GM19193 (cell line): ENCODE data around the gene MITD1.

Experiments
- POLR2A ChIP-seq: IDR thresholded peaks from 4 replicates; pipeline ENCODE4 v1.6.1; 2011; ENCODE audit not compliant: insufficient read depth, insufficient read length; ENCODE audit errors: extremely low read depth

Gene MITD1

DNA sequence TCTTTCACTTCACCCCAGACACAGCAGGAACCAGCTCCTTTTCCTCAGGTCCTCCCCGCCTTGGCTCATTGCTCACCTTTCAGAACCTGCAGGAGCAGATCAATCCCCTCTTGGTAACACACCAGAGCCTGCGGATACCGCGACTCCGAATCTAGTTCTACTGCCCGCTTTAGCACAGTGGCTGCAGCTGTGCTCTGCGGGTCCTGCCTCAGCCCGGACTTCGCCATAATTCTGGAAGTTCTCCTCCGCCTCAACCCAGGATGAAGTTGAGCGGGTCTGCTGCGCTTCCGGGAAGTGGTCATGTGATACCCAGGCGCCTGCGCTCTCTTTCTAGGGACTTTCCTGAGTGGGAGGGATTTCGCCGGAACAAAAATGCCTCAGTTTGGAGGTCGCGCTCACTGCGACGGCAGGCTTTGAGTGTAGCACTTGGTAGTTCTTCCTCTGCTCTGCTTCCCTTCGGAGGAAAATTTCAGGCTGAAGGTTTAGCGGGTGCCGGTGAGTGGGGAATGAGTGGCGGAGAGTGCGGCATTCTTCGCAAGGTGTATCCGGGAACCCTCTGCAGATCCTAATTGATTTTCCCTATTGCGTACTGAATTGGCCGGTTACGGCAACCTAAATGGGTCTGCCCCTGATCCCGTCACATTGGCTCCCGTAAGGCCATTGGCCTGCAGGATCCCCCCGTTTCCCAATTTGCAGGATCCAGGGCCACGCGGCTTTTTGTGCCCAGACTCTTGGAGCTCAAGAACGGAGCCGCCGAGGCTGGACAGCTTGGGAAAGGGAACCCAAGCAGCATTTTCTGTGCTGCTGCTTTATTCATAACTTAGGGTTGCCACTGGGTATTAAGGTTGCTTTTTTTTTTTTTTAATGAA lies at the start of gene MITD1, which contains the start of gene MRPL30:
Gene MITD1, minus strand, starts transcription at position 304 of the 869 bp plus-strand sequence. Its CDS starts 77 bp downstream, at position 227.
Gene MRPL30, plus strand, starts transcription at position 430 of the 869 bp plus-strand sequence. CDS start 5,020 bp downstream, outside the sequence.
- peak; percentile 91 for TF ChIP-seq POLR2A

DNA sequence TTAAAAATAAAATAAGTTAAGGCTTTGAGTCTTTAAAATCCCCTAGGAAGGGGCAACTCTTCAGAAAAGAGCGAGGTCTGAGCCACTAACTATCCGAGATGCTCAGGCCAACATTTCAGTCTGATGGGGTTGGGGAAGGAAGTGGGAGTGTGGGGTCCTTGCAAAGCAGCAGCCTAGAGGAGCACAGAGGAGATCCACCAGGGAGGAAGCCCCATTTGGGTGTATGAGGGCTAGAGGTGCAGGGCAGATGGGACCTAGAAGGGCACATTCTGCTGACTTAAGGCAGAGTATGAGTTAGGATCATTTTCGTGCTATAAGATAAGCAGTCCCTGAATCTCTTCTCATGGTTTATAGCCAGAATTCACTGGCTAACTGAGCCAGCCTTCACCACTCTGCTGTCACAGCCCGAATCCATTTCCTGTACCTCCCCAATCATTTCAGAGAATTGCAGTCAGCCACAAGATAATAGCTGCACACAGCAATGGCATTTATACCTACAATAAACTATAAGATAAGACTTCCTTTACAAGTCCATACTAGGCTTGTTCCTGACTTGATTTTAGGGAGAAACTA lies 37.2 kb upstream of the MITD1 start:
- no peak for TF ChIP-seq POLR2A

DNA sequence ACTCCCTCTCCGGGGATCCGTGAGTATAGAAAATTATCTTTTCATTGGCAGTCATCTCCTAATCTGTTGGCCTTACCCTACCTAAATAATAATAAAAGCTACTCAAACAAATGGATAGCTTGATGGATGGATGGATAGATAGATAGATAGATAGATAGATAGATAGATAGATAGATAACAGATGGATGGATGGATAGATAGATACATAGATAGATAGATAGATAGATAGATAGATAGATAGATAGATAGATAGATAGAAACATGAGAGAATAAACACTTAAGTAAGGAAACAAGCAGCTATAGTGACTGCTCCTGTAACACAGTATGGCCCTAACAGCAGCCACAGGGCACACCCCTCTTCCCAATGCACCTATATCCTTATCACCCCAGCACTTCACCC lies 35.2 kb upstream of the MITD1 start:
- TF ChIP-seq POLR2A: no peak

DNA sequence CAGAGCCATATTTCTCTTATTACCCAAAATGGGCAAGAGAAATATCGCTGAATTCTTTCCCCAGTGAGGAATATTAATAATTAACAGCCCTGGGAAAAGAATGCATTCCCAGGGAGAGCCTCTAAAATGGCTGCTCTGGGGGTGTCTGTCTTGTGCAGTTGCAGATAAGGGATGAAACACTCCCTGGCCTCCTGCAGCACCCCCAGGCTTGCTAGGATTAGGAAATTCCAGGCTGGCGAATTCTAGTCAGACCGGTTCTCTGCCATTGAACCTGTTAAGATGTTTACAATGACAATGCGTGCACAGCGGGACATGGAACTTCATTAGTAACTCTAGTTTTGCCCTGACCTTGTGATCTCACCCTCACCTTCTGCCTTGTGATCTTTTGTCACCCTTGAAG lies 24.6 kb upstream of the MITD1 start:
- TF ChIP-seq POLR2A: no peak

DNA sequence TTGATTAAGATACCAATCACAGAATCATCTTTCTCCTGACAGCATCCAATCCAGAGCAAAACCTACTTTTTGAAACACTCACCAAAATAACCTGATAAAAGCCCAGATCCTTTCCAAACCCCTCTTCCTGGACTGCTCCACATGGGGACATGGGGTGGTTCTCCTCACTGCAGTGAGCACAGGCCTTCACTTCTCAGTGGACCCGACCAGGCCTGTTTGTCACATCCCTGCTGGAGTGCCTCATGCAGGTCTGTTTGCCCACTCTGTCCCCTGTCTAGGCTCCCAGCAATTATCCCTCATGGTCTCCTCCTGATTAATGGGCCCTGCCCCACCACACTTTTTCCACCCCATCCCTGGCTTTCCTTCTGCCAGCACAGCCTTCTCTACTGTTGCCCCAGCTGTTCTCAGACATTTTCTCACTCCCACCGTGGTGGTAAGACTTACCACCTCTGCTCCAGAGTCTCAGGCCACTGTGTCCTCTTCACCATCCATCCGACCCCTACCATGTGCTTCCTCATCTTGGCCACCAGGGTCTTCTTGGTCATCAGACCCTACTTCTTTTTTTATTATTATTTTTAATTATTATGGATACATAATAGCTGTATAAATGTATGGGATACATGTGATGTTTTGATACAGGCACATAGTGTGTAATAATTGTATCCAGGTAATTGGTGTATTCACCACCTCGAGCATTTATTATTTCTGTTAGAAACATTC lies 21.3 kb upstream of the MITD1 start:
- no peak for TF ChIP-seq POLR2A

DNA sequence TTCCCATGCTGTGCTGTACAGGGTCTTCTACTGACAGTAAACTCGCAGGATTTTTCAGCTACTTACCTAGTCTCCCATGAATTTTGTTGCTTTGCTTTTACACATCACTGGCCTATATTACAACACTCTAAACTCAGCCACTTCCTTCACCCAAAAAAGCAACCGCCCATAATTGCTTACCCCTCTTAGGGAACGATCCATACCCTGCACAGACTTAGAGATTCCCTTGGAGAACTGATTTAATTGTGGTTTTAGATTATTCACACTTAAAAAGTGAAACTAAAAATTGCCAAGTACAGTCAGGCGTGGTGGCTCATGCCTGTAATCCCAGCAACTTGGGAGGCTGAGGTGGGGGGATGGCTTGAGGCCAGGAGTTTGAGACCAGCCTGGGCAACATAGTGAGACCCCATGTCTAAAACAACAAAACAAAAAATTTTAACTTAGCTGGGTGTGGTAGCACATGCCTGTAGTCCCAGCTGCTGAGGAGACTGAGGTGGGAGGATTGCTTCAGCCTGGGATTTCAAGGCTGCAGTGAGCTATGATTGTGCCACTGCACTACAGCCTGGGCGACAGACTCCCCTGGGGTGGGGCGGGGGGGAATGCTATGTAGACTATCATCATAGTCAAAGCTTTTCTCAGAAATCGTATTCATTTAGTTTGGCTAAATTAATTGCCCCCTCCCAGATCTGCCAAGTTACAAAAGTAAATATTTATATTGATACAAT lies 19.4 kb upstream of the MITD1 start:
- no peak for TF ChIP-seq POLR2A

DNA sequence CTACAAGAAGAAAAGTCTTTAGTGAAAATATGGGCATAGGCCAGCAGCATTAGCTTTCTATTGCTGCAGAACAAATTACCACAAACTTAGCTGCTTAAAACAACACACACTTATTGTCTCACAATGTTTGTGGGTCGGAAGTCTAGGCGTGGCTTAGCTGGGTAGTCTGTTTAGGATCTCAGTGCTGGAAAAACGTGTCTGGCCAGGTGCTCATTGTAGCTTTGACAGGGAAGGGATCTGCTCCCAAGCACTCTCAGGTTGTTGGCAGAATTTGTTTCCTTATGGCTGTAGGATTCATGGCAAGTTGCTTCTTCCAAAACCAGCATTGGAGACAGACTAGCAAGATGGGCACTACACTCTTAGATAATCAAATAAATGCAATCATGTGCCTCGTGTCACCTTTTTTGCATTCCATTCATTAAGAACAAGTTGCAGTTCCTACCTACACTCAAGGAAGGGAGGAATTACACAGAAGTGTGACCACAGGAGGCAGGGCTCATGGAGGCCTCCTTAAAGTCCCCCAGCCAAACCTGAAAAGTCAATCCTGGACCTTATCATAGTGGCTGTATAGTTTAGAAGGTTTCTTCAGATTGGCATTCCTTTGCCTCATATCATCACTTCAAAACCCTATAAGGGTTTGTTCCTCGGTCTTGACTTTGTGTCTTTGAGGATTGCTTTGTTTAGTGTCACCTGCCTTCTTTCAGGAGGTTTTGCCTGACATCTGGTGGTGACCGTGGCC lies 17.4 kb upstream of the MITD1 start:
- TF ChIP-seq POLR2A: no peak

DNA sequence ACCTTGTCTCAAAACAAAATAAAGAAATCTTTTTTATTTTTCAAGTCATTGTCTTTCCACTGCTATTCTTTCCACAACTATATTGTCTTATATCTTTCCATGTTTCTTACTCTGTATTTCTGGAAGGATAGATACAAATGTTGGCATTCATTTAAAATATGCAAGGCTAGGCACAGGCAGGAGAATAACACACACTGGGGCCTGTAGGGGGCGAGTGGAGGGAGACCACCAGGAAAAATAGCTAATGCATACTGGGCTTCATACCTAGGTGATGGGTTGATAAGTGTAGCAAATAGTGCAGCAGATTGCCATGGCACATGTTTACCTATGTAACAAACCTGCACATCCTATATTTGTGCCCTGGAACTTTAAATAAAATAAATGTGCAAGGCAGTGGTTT lies 9.7 kb upstream of the MITD1 start:
- TF ChIP-seq POLR2A: no peak

DNA sequence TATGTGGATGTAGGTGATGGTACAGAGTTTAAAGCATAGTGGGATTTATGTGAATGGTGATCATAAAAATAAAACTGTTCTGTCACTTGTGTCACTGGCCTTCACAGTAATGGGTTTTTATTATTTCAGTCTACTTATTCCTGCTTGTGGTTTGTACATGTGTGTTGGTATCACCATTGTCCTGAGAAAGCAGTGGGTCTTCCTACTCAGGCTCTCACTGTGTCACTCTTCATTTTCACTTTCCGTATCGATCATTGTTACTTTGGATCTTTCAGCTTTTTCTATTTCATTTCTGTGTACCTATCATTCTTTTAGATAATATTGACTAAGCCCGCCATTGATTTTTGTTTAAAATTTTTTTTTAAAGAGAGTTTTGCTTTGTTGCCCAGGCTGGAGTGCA lies 7.5 kb upstream of the MITD1 start:
- no peak for TF ChIP-seq POLR2A

DNA sequence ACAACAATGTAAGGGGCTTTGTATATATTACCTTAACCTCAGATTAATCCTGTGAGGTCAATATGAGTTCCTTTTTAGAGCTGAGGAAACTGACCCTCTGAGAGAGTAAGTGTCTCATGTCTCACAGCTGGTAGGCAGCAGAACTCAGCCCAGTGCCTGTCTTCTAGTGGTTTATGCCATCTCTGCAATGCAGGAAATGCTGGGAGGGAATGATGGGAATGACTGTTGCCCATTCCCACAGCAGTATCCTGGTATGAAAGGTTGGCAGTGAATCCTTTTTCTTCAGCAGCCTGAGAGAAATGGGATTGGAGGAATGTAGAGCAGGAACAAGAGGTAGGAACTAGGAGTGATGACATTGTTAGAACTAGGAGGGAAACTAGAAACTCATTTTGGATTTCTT lies 6.2 kb upstream of the MITD1 start:
- TF ChIP-seq POLR2A: no peak

DNA sequence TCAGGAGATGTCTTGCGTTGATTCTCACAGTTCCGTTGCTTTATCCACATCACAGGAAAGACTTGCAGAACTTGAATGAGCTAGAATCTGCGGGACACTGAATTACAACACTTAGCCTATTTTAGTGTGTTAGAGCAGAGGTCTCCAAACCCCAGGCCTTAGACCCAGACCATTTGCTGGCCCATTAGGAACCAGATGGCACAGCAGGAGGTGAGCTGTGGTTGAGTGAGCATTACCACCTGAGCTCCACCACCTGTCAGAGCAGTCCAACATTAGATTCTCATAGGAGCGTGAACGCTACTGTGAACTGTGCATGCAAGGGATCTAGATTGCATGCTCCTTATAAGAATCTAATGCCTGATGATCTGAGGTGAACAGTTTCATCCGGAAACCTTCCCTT lies 4.0 kb upstream of the MITD1 start:
- TF ChIP-seq POLR2A: no peak

DNA sequence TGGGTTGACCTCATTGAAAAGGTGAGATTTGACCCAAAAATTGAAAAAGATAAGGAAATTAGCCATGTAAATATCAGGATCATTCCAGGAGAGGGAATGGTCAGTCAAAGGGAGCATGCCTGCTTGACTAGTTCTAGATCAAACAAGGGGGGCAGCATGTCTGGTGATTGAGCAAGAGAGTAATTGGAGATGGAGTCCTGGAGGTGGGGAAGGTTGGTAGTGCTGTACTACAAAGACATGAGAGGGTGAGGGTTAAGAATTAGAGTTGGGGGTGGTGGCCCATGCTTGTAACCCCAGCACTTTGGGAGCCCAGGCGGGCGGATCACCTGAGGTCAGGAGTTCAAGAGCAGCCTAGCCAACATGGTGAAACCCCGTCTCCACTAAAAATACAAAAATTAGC lies 2.2 kb upstream of the MITD1 start:
- TF ChIP-seq POLR2A: no peak

DNA sequence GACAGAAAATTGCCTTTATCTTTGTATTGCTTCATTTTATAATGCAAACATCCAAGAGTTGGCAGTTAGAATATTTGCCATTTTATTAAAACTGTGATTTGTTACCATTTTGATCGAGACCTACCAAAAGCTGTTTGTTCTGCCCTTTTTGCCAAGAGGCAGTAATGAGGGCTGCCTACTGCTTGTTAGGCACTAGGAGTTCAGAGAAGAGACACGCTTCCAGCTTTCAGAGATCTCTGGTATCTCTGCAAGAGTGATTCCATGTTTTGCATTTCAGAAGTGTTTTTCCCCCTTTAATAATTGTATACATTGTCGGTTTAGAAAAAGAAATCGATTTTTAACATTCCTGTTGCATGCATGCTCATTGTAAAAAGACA lies 754 bp upstream of the MITD1 start:
- TF ChIP-seq POLR2A: no peak

DNA sequence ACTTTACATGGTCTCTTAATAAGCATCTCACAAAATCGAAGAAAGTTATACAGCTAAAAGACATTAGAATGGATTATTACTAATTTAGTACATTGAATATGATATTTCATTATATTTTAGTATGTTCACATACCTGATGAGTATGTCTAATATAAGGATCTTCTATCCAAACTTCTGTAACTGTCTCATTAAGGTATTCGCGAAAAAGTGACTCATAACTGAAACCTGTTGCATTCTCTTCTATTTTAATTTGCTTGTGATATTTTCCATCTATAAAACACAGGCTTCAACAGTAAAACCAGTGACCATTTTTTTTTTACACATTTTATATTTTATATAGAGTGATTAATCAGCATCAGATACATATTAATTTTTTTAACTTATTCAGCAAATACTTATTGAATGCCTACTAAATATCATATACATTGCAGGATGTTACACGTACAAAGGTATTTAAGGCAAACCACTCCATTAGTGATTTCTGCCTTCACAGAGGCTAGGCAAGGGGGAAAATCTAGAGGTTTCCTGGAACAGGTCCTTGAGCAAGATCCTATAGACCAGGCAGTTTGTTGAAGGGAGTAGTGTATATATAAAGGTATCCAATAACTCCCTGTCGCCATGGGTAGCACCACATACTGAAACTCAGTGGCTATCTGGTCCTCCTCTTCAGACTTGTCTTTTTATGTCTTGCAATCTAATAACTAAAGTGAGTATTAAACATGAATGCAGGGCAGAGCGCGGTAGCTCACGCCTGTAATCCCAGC lies 9.3 kb downstream of the MITD1 start:
- no peak for TF ChIP-seq POLR2A

DNA sequence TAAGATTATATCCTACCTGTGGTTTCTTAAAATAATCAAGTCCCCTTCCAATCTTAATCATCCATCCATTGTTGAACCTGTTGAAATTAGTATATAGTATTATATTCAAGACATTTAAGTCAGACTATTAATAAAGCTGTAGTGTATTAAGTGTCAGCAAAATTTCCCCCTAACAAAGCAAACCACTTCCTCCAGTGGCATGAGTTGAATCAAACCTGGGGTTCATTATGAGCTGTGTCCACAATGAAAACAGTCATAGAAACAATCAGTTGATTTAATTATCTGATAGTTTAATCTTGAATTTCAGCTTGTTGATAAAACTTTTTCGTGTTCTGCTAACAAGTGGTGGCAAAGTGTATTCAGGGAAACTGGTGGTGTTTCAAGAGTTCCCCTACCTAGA lies 11.3 kb downstream of the MITD1 start:
- TF ChIP-seq POLR2A: no peak
